Ectodermal cell (in vitro differentiated cells): ENCODE results near the gene ZC3H18.

Experiments
- H3K27ac ChIP-seq: 2 replicates; pipeline ENCODE4 v1.7.0; 2013; ENCODE audit warnings: mild to moderate bottlenecking, low read depth, low read length; ENCODE audit not compliant: insufficient read depth, poor library complexity, severe bottlenecking
- H3K27me3 ChIP-seq: 2 replicates; pipeline ENCODE4 v1.7.0; 2013; ENCODE audit warnings: mild to moderate bottlenecking, low read length; ENCODE audit not compliant: insufficient read depth, control insufficient read depth, poor library complexity, severe bottlenecking
- H3K36me3 ChIP-seq: one replicate; pipeline ENCODE4 v1.7.0; 2013; ENCODE audit warnings: low read length; ENCODE audit not compliant: control insufficient read depth, insufficient read depth
- H3K4me1 ChIP-seq: one replicate; pipeline ENCODE4 v1.7.0; 2013; ENCODE audit warnings: low read length; ENCODE audit not compliant: control insufficient read depth, insufficient read depth
- H3K4me3 ChIP-seq: 2 replicates; pipeline ENCODE4 v1.7.0; 2013; ENCODE audit warnings: low read depth, low read length, control low read depth; ENCODE audit not compliant: insufficient read depth
- H3K9me3 ChIP-seq: 2 replicates; pipeline ENCODE4 v1.7.0; 2013; ENCODE audit warnings: mild to moderate bottlenecking, low read length, moderate library complexity; ENCODE audit not compliant: control insufficient read depth
- WGBS, 2 experiments: methylation state at CpG; one replicate each; pipeline ENCODE4 v1.1.7; 2013; ENCODE audit warnings: missing lambda C conversion rate in 2 of 2; 5-methylcytosine and 5-hydroxymethylcytosine counted together

ZC3H18 gene

DNA sequence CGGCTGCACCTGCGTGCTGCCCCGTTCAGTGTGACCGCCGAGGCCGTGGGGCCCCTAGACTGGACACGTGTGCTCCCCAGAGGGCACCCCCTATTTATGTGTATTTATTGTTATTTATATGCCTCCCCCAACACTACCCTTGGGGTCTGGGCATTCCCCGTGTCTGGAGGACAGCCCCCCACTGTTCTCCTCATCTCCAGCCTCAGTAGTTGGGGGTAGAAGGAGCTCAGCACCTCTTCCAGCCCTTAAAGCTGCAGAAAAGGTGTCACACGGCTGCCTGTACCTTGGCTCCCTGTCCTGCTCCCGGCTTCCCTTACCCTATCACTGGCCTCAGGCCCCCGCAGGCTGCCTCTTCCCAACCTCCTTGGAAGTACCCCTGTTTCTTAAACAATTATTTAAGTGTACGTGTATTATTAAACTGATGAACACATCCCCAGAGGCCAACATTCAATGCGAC lies 69.9 kb downstream of the ZC3H18 start:
- H3K27me3 ChIP-seq = peaks cover 18% of the 10 kb centered on the region
- 91 to 92% methylated on average over 11 to 13 of the region's 13 CpGs for WGBS, 2 experiments
- no peaks in the 10 kb centered on the region for H3K36me3 ChIP-seq
- H3K4me3 ChIP-seq = no peak overlapping the region
- no peaks in the 10 kb centered on the region for H3K4me1 ChIP-seq
- H3K27ac ChIP-seq = no peak overlapping the region
- no peaks in the 10 kb centered on the region for H3K9me3 ChIP-seq

DNA sequence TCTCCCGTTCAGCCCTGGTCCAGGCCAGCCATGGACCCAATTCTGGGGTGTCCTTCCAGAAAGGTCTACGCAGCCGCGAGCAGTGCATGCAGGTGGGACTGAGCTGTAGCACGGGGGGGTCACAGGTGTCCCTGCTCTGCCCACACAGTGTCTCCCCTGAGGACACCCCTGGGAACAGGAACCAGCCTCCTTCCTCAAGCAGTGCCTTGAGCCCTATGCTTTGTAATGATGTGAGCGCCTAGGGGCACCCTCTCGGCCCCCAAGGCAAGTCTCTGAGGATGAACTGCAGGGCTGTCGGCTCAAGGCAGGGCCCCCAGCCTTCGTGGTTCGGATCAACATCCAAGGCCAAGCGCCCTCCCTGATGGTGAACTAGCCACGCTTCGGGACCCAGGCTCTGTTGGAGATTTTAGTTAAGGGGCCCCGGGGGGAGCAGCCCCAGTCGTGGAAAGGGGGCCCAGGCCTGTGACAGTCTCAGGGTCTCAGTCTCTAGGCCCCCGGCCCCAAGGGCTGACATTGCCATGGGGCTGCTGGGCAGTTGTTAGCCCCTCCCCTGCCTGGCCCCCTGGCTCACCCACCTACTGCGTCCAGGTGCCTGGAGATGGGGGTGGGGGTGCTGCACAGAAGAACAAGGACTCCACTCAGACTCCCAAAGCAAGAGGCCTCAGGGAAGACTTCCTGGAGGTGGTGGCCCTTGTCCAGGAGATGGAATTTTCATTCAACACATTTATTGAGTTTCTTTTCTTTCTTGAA lies 70.5 kb downstream of the ZC3H18 start:
- Histone ChIP-seq H3K4me3 (no peak overlapping the region), H3K4me1 (no peaks in the 10 kb centered on the region), H3K27me3 (peaks cover 12% of the 10 kb centered on the region), H3K36me3 (no peaks in the 10 kb centered on the region), H3K9me3 (no peaks in the 10 kb centered on the region), H3K27ac (no peak overlapping the region)
- 89 to 91% methylated on average over 17 of the region's 17 CpGs for WGBS, 2 experiments

DNA sequence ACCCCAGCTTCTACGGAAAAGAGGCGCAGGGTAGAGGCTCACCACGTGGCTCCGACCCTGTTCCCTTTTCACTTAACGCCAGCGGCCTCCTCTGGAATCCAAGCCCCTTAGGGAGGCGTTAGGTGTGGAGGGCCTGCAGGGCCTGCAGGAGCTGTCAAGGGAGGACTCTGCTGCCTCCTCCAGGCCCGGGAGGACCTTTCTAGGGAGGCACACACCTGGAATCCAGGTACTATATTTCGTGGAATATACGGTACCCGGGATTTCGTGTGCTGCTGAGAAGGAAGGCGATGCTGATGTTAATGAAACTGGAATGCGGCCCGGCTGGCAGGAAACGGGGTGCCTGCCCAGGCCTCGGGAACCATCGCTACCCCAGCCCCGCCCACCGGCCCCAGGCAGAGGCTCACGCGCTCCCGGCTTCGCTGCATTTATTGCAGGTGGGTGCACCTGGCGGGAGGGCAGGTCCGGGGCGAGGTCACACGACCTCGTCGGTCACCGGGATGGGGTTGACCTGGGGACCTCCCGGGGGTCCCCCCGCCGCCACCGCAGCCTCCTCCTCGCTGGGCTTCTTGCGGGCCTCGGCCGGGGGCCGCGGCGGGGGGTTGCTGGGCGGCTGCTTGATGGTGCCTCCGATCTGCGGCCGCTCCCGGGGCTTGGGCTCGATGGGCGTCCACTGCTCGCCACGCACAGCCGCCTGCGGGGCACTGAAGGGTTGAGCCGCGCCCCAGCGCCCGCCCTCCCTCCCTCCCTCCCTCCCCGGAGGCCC lies 72.9 kb downstream of the ZC3H18 start:
- no peaks in the 10 kb centered on the region for H3K9me3 ChIP-seq
- H3K4me1 ChIP-seq = no peaks in the 10 kb centered on the region
- H3K27ac ChIP-seq = no peak overlapping the region
- 92 to 93% methylated on average over 56 to 58 of the region's 58 CpGs for WGBS, 2 experiments
- no peak overlapping the region for H3K4me3 ChIP-seq
- no peaks in the 10 kb centered on the region for H3K36me3 ChIP-seq
- H3K27me3 ChIP-seq = peaks cover 10% of the 10 kb centered on the region

DNA sequence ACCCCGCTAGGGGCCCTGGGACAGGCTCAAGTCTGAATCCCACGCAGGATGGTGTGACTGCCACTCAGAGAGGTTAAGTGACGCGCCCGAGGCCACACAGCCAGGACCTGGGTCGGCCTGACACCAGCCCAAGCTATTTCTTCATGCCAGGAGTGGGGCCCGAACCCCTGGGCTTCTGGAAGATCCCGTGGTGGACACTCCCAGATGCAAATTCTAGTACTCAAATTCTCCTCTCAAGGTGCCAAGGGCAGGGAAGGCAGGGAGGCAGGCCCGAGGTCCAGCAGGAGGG lies 73.4 kb downstream of the ZC3H18 start:
- Histone ChIP-seq H3K4me3 (no peak overlapping the region), H3K9me3 (no peaks in the 10 kb centered on the region), H3K36me3 (no peaks in the 10 kb centered on the region), H3K27ac (no peak overlapping the region), H3K27me3 (peaks cover 10% of the 10 kb centered on the region), H3K4me1 (no peaks in the 10 kb centered on the region)
- WGBS, 2 experiments = 92 to 93% methylated on average over 9 of the region's 9 CpGs

DNA sequence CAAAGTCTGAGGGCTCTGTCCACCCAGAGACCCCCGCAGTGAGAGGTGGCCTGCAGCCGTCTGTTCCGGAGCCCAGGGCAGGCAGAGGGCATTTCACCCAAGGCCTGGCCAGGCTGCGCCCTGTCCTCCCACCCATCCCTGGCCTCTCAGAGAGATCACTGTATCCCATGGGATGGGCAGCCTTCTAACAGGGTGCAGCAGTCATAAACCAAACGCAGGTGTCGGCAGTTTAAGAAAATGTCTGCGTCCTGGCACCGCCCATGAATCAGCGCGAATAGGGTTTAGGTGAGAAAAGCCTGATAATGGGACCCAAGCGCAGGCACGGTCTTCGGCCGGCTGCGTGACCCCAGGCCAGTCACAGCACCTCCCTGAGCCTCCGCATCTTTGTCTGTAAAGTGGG lies 75.3 kb downstream of the ZC3H18 start:
- Histone ChIP-seq H3K27me3 (no peaks in the 10 kb centered on the region), H3K4me1 (peaks cover 8% of the 10 kb centered on the region), H3K4me3 (no peak overlapping the region), H3K9me3 (no peaks in the 10 kb centered on the region), H3K27ac (no peak overlapping the region), H3K36me3 (no peaks in the 10 kb centered on the region)
- 95% methylated on average over 16 of the region's 16 CpGs for WGBS, 2 experiments

DNA sequence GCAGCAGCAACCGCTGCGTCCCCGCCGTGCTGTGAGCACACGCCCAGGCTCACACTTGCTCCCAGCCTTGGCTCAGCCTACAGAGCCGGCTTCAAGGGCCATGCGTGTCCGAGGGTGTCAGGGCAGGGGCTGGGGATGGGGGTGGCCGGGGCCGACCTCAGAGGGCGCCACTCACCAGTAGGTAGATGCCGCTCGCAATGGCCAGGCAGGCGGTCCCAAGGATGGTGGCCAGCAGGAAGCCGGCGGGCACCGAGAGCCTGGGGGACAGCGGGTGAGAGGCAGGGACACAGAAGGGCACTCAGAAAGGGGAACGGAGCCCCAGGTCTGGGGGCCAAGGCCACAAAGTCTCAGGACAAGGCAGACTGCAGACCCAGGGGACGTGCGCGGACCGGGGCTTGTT lies 75.7 kb downstream of the ZC3H18 start:
- Histone ChIP-seq H3K9me3 (no peaks in the 10 kb centered on the region), H3K4me1 (peaks cover 8% of the 10 kb centered on the region), H3K36me3 (no peaks in the 10 kb centered on the region), H3K27ac (no peak overlapping the region), H3K27me3 (no peaks in the 10 kb centered on the region), H3K4me3 (no peak overlapping the region)
- 90% methylated on average over 23 of the region's 23 CpGs for WGBS, 2 experiments

DNA sequence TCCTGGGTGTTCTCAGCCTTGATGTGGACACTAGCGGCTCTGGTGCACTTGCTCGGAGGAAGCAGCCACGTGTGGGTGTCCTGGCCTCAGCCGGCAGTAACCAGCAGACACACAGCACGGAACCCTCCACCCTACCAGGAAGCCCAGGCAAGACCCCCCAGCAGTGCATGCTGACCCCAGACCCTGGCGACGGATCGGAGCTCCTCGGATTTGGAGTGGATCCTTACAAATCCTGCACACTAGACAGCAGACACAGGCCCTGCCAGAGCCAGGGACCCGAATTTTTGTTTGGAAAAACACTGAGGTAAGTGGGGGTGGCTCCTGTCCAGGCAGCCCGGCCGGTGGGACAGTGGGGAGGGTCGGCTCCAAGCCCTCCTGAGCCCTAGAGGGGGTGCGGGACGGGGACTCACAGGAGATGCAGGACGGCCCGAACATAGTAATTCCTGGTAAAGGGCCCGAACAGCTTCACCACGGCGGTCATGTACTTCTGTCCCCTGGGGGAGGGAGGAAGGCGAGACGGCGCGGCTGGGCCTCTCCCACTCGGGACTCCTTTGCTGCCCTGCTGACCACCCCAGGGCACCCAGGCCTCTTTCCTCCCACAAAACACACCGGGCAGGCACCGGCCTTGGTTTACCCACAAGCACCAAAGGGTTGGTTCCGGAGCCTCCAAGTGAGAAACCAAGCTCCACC lies 76.3 kb downstream of the ZC3H18 start:
- WGBS, 2 experiments = 93% methylated on average over 28 of the region's 28 CpGs
- no peaks in the 10 kb centered on the region for H3K27me3 ChIP-seq
- H3K36me3 ChIP-seq = no peaks in the 10 kb centered on the region
- peaks cover 13% of the 10 kb centered on the region for H3K4me1 ChIP-seq
- H3K9me3 ChIP-seq = no peaks in the 10 kb centered on the region
- no peak overlapping the region for H3K27ac ChIP-seq
- no peak overlapping the region for H3K4me3 ChIP-seq

DNA sequence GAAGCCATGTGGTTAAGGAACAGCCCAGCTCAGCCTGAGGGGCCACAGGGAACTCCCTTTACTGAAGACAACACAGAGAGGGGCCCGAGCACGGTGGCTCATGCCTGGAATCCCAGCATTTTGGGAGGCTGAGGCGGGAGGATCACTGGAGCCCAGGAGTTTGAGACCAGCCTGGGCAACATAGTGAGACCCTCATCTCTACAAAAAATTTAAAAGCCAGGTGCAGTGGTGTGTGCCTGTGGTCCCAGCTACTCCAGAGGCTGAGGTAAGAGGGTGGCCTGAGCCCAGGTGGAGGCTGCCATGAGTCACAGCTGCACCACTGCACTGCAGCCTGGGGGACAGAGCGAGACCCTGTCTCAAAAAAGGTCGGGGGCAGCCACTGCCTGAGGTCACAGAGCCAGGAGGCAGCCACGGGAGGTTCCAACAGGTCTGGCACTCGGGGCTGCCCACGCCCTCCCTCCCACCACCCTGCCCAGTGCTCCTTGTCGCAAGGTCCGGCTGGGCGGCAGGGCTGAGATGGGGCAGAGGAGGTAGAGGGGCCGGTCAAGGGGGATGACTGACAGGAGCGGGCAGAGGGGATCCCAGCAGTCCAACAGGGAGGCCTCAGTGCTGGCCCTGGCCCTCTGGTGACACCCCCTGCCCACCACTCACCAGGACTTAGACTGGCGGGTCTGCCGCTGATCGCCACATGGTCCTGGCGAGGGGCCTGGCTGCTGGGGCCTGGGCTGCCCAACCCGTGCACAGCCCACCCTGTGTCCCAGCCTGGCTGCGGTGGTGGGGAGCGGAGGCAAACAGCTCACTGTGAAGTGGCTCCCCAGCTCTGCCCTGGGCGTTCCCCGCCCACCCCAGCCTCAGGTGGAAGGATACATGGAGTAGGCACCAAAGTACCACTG lies 77.2 kb downstream of the ZC3H18 start:
- Histone ChIP-seq H3K36me3 (no peaks in the 10 kb centered on the region), H3K4me3 (no peak overlapping the region), H3K27me3 (no peaks in the 10 kb centered on the region), H3K27ac (no peak overlapping the region), H3K4me1 (peaks cover 14% of the 10 kb centered on the region), H3K9me3 (no peaks in the 10 kb centered on the region)
- 94% methylated on average over 22 of the region's 22 CpGs for WGBS, 2 experiments

DNA sequence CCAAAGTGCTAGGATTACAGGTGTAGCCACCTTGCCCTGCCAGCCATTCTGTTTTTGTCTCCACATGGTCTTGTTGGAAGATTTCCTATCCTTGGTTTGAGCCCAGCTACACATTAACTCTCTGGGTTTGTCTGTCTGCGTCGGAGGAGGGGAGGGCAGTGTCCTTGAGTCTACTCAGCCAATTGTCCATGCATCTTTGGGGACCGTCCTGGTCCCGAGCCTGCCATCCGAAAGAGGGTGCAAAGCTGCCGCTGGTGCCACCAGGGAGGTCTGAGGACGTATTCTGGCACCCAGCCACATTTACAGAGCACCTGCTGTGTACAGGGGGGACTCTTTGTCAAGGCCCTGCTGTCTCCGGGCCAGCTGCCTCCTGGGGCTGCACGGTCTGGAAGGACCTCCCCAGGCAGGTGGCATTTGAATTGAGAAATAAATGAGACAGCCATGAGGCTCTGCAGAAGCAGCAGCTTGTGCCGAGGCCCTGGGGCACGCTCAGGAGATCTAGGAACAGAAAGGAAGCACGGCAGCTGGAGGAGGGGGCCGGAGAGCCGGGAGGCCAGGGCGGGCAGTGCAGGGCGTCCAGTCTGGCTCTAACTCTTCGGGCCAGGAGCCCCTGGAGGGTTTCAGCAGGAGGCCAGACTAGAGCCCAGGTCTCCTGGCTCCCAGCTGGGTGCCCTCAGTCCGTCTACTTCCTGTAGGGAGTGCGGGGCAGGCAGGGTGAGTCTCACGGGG lies 79.2 kb downstream of the ZC3H18 start:
- Histone ChIP-seq H3K27me3 (no peaks in the 10 kb centered on the region), H3K4me3 (peak overlapping the region; percentile 74), H3K36me3 (no peaks in the 10 kb centered on the region), H3K9me3 (no peaks in the 10 kb centered on the region), H3K27ac (no peak overlapping the region), H3K4me1 (peaks cover 14% of the 10 kb centered on the region)
- 86 to 88% methylated on average over 20 of the region's 20 CpGs for WGBS, 2 experiments
